Mucosa of descending colon (tissue), 3 donors: ENCODE measurements around the gene PDIK1L. TPM values are rescaled to one million over a fixed set of nuclear protein-coding genes. Genes with fewer than 3 reads are reported as not detected.

ENCODE experiments used
- ATAC-seq: fragments of 200-7000 bp; cut with Tn5 transposase; one replicate; pipeline ENCODE4 v1.9.1; 2020; ENCODE audit warnings: mild to moderate bottlenecking, moderate library complexity
- DNase-seq, 3 donors: peaks; one replicate each; pipeline ENCODE4 v3.0.0-alpha.2; 2020
- H3K36me3 ChIP-seq: fragments of 200-600 bp; one replicate; pipeline ENCODE4 v1.8.0; 2021; ENCODE audit warnings: low read depth, mild to moderate bottlenecking
- H3K4me1 ChIP-seq: fragments of 200-600 bp; one replicate; pipeline ENCODE4 v1.8.0; 2021; ENCODE audit warnings: low read depth, mild to moderate bottlenecking
- H3K4me3 ChIP-seq: fragments of 200-600 bp; one replicate; pipeline ENCODE4 v1.8.0; 2021; ENCODE audit warnings: mild to moderate bottlenecking
- H3K9me3 ChIP-seq: fragments of 200-600 bp; one replicate; pipeline ENCODE4 v1.8.0; 2021; ENCODE audit warnings: mild to moderate bottlenecking
- intact Hi-C, 2 donors: fragments of 100-400 bp; cut with DNase I in 1 of 2; cut with micrococcal nuclease in 1 of 2; formaldehyde crosslinking; loops; one replicate each; pipeline versions ENCODE4 v1.11.0 to v1.11.1; 2022; cut with DNase I, micrococcal nuclease
- long read RNA-seq, 2 donors: library from polyadenylated mRNA; unstranded; transcript quantifications; one replicate each; pipeline ENCODE4 v2.0.0, GENCODE V29; 2019 to 2021
- total RNA-seq, 3 donors: library from RNA; stranded (reverse); fragmentation: NEBNext Ultra II Directional in 2 of 3; extraction: Animal tissue kit (Norgen Biotek cat#: 25700) in 2 of 3; gene quantifications; one replicate each; pipeline versions ENCODE4 v1.2.1 to v1.2.4, GENCODE V29; 2021 to 2023
- TF ChIP-seq, protein P1 (sequence below): fragments of 200-600 bp; IDR thresholded peaks from one replicate; pipeline ENCODE4 v1.8.0; 2022; ENCODE audit warnings: antibody characterized with exemption, mild to moderate bottlenecking
- donor health status: DM: no; HTN: no; CAD: no; lungs with moderate emphysema.
- donor health status: DM: no; HTN: no; CAD: no.
- donor health status: DM: no; HTN: yes; CAD: no.

The PDIK1L gene
- total RNA-seq: 10 to 100 TPM; 12.9 to 17.0 (median 15.0) TPM
- long read RNA-seq, donor 1, full-length matches to known transcripts: 10 of 12 reads
- long read RNA-seq, donor 1, partial matches to known transcripts: 1 of 12 reads
- long read RNA-seq, donor 1, other reads (novel, unspliced or antisense): 1 of 12 reads
- long read RNA-seq, donor 2, full-length matches to known transcripts: 2 of 3 reads
- long read RNA-seq, donor 2, partial matches to known transcripts: 0 of 3 reads
- long read RNA-seq, donor 2, other reads (novel, unspliced or antisense): 1 of 3 reads

- peaks cover 4% of the 10 kb centered on the region for H3K36me3 ChIP-seq
- H3K4me3 ChIP-seq: peak within 1 kb of the TSS; percentile 97
- intact Hi-C loops: no loop called here
These were observed at the start of gene PDIK1L for GRCh38 chr1:26111530-26112406. PDIK1L (plus strand) TSS chr1:26111824; CDS start chr1:26114309, 2,485 bp downstream.

GRCh38 chr1:26064553-26064952, 47.1 kb upstream of the PDIK1L start:
- H3K4me3 ChIP-seq: no peak overlapping the region
- no peaks in the 10 kb centered on the region for H3K4me1 ChIP-seq
- H3K9me3 ChIP-seq: no peaks in the 10 kb centered on the region
- TF ChIP-seq, protein P1, sequence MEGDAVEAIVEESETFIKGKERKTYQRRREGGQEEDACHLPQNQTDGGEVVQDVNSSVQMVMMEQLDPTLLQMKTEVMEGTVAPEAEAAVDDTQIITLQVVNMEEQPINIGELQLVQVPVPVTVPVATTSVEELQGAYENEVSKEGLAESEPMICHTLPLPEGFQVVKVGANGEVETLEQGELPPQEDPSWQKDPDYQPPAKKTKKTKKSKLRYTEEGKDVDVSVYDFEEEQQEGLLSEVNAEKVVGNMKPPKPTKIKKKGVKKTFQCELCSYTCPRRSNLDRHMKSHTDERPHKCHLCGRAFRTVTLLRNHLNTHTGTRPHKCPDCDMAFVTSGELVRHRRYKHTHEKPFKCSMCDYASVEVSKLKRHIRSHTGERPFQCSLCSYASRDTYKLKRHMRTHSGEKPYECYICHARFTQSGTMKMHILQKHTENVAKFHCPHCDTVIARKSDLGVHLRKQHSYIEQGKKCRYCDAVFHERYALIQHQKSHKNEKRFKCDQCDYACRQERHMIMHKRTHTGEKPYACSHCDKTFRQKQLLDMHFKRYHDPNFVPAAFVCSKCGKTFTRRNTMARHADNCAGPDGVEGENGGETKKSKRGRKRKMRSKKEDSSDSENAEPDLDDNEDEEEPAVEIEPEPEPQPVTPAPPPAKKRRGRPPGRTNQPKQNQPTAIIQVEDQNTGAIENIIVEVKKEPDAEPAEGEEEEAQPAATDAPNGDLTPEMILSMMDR: no peak
- ATAC-seq: no peak
- no peak for DNase-seq
- H3K36me3 ChIP-seq: no peaks in the 10 kb centered on the region
- intact Hi-C loops: no loop called here

More at GRCh38 chr1:26111530-26112406, at the start of gene PDIK1L:
- TF ChIP-seq, protein P1: no peak
- no peaks in the 10 kb centered on the region for H3K9me3 ChIP-seq
- DNase-seq: peak; percentile 95 to 97 (median 96)
- peaks cover 37% of the 10 kb centered on the region for H3K4me1 ChIP-seq
- ATAC-seq: peak; percentile 89

- DNase-seq (no peak), ATAC-seq (no peak)
- TF ChIP-seq, protein P1: no peak
- Histone ChIP-seq H3K4me1 (no peaks in the 10 kb centered on the region), H3K9me3 (no peaks in the 10 kb centered on the region), H3K4me3 (no peak overlapping the region), H3K36me3 (no peaks in the 10 kb centered on the region)
- intact Hi-C loops: no loop called here
These were observed 45.5 kb upstream of the PDIK1L start for GRCh38 chr1:26066160-26066559.

GRCh38 chr1:26066857-26067256, 44.8 kb upstream of the PDIK1L start:
- Histone ChIP-seq H3K36me3 (no peaks in the 10 kb centered on the region), H3K4me3 (no peak overlapping the region), H3K4me1 (no peaks in the 10 kb centered on the region), H3K9me3 (no peaks in the 10 kb centered on the region)
- DNase-seq: no peak
- intact Hi-C loops: no loop called here
- ATAC-seq: no peak
- TF ChIP-seq, protein P1: no peak

DNA sequence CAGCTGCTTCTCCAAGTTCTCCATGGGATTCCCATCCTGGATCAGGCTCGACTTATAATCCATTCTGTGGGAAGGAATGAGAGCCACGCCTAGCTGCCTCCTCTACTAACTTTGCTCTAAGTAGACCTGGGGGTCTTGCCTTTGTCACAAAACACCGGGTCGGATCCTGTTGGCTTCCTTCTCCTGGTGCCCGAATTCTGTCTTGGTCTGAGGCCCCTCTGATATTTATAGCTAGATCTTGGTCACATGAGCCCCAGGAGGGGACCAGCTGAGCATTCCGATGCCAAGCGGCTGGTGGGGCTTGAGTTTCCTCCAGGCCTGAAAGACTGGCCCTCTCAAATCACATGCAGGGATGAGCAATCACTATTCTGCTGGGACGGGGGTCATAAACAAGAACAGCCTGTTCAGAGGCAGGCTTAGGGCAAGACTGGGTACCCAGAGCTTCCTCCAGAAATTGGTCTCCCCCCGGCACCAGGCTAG, 44.2 kb upstream of the PDIK1L start, which contains the start of gene TRIM63:
Gene TRIM63 (minus strand): TSS at position 199 of the 480 bp plus-strand sequence. CDS start 136 bp downstream, at position 63.
- Histone ChIP-seq H3K4me3 (no peak within 1 kb of the TSS), H3K9me3 (no peaks in the 10 kb centered on the region), H3K4me1 (no peaks in the 10 kb centered on the region), H3K36me3 (no peaks in the 10 kb centered on the region)
- TF ChIP-seq, protein P1: no peak
- DNase-seq (no peak), ATAC-seq (no peak)
- intact Hi-C loops: no loop called here
